Measurements from ENCODE around the gene NRXN2.
"Not testable (repeated sequence)": the region's sequence is repeated elsewhere in the genome, so short reads cannot be mapped to it uniquely, and the experiment has no call there.

- TF ChIP-seq, protein P1, sequence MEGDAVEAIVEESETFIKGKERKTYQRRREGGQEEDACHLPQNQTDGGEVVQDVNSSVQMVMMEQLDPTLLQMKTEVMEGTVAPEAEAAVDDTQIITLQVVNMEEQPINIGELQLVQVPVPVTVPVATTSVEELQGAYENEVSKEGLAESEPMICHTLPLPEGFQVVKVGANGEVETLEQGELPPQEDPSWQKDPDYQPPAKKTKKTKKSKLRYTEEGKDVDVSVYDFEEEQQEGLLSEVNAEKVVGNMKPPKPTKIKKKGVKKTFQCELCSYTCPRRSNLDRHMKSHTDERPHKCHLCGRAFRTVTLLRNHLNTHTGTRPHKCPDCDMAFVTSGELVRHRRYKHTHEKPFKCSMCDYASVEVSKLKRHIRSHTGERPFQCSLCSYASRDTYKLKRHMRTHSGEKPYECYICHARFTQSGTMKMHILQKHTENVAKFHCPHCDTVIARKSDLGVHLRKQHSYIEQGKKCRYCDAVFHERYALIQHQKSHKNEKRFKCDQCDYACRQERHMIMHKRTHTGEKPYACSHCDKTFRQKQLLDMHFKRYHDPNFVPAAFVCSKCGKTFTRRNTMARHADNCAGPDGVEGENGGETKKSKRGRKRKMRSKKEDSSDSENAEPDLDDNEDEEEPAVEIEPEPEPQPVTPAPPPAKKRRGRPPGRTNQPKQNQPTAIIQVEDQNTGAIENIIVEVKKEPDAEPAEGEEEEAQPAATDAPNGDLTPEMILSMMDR (conservative IDR thresholded peaks at IDR 0.05), result not testable (repeated sequence)
- not testable (repeated sequence) for TF ChIP-seq ZFX (IDR thresholded peaks at IDR 0.05)
Measured at GRCh38 chr11:64561429-64561828, 161.6 kb downstream of the NRXN2 start.

Data from C4-2B (cell line).